ENCODE results near the gene PCK1. TPM values are rescaled to one million over a fixed set of nuclear protein-coding genes. Genes with fewer than 3 reads are reported as not detected.

The PCK1 gene
- total and polyA plus RNA-seq, 2 donors (not counting 3 experiments of a cell fraction or from before 2014, with no cell fraction given): not detected

DNA sequence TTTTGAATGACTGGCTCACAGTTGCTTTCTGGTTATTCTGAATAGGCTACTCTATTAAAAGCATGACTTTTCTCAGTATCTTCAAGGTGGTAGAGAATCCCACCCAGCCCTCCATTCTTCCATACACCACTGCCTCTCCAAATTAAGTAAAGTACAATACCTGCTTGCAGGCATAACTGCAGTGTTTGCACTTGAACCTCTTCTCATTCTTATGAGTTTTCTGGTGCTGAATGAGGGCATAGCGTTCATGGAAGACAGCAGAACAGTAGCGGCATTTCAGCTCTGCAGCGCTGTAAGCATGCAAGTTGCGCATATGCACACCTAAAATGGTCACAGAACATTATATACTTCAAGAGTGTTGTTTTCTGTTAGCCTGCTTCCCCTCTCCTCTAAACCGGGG lies 48.5 kb upstream of the PCK1 start:
- Histone ChIP-seq H3K9me1 (replicated peaks; ENCODE audit: control insufficient read depth, extremely low read depth, insufficient read depth, low read length) (no peaks in the 10 kb centered on the region), H3K9me3 (replicated peaks; ENCODE audit: control insufficient read depth, insufficient read depth, low read length) (no peaks in the 10 kb centered on the region), H3K27me3 (ENCODE audit: control insufficient read depth in 2 of 2, insufficient read depth in 2 of 2, low read length in 2 of 2) (peaks cover 2% of the 10 kb centered on the region in 2 experiments), H3K27ac (ENCODE audit: insufficient read depth, low read depth, low read length) (no peak overlapping the region), H3K4me2 (ENCODE audit: insufficient read depth, low read length) (no peak overlapping the region), H4K20me1 (replicated peaks; ENCODE audit: control insufficient read depth, extremely low read depth, insufficient read depth, low read length) (no peaks in the 10 kb centered on the region), H3K4me3 (replicated peaks in 1 of 3; ENCODE audit: insufficient read depth in 1 of 3, low read depth in 1 of 3, low read length in 3 of 3) (no peak overlapping the region), H3K79me2 (ENCODE audit: control insufficient read depth, insufficient read depth, low read length) (no peaks in the 10 kb centered on the region), H3K9ac (replicated peaks; ENCODE audit: extremely low read depth, insufficient read depth, low read length) (no peak overlapping the region), H3K4me1 (ENCODE audit: control insufficient read depth, extremely low read depth, insufficient read depth, low read length) (no peaks in the 10 kb centered on the region), H2AFZ (ENCODE audit: low read depth, low read length) (no peak overlapping the region), H3K36me3 (ENCODE audit: control insufficient read depth in 2 of 2, extremely low read depth in 1 of 2, insufficient read depth in 2 of 2, low read length in 2 of 2) (no peaks in the 10 kb centered on the region)
- DNase-seq (ENCODE audit: low read depth, low spot score) (no peak), FAIRE-seq (no peak)
- CTCF ChIA-PET: interaction anchor here (2.5 kb wide), 1 partner anchor 83 kb away, joined by 38 read pairs; no protein-coding TSS in a partner anchor
- no TSS peak for BruUV-seq (replicated peaks)
- POLR2A ChIA-PET: no interaction called here
- dilution Hi-C loops (cut with MboI; ENCODE audit: extremely low pct_ligation_motif_present, low sequenced_read_pairs) (no loop called here), intact Hi-C loops (cut with micrococcal nuclease) (no loop called here)
- no peak for TF ChIP-seq POLR2A (IDR thresholded peaks at IDR 0.05; ENCODE audit: low read depth, low read length)
- TF ChIP-seq GATA2 (IDR thresholded peaks at IDR 0.05; ENCODE audit: insufficient read depth, insufficient read length, low read depth, low read length): no peak
- no peak for TF ChIP-seq EZH2 (IDR thresholded peaks at IDR 0.05; ENCODE audit: borderline replicate concordance, low read depth, low read length, severe bottlenecking)
- no peak for TF ChIP-seq FOS (IDR thresholded peaks at IDR 0.05; ENCODE audit: borderline replicate concordance, insufficient read depth, low read length)
- TF ChIP-seq JUN (IDR thresholded peaks at IDR 0.05; ENCODE audit: borderline replicate concordance, insufficient read depth, insufficient read length, low read depth): no peak
- TF ChIP-seq, protein P1, sequence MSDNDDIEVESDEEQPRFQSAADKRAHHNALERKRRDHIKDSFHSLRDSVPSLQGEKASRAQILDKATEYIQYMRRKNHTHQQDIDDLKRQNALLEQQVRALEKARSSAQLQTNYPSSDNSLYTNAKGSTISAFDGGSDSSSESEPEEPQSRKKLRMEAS (IDR thresholded peaks at IDR 0.05; ENCODE audit: insufficient read depth, insufficient read length): no peak
- TF ChIP-seq, protein P2, sequence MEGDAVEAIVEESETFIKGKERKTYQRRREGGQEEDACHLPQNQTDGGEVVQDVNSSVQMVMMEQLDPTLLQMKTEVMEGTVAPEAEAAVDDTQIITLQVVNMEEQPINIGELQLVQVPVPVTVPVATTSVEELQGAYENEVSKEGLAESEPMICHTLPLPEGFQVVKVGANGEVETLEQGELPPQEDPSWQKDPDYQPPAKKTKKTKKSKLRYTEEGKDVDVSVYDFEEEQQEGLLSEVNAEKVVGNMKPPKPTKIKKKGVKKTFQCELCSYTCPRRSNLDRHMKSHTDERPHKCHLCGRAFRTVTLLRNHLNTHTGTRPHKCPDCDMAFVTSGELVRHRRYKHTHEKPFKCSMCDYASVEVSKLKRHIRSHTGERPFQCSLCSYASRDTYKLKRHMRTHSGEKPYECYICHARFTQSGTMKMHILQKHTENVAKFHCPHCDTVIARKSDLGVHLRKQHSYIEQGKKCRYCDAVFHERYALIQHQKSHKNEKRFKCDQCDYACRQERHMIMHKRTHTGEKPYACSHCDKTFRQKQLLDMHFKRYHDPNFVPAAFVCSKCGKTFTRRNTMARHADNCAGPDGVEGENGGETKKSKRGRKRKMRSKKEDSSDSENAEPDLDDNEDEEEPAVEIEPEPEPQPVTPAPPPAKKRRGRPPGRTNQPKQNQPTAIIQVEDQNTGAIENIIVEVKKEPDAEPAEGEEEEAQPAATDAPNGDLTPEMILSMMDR (IDR thresholded peaks at IDR 0.05; ENCODE audit: extremely low read depth in 1 of 2, insufficient read depth in 1 of 2, low read depth in 1 of 2, low read length in 2 of 2): no peak
- TF ChIP-seq POLR2AphosphoS5 (IDR thresholded peaks at IDR 0.05; ENCODE audit: insufficient read depth, low read depth, low read length): no peak
- TF ChIP-seq MYC (IDR thresholded peaks at IDR 0.05; ENCODE audit: low read depth, low read length): no peak

All from endothelial cell of umbilical vein (primary cell).